ENCODE measurements around the gene MAGI2.
"Not testable (repeated sequence)": the region's sequence is repeated elsewhere in the genome, so short reads cannot be mapped to it uniquely, and the experiment has no call there.

The MAGI2 gene

DNA sequence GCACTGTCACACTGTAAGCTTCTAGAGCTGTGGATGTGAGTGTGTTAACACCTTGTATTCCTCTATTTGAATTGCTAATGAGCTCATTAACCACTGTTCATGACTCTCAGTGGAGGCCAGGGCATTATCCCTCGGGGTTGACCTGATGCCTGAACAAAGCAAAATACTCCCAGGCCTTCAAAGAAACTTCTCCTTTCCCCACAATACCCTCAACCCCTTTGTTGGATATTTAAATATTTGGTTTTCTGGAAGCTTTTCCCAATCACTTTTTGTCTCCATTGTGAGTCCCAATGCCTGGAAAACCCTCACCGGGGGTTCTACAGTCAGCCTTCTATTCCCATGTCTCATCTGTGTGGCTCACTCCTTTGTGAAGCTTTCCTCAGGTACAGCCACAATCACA, 874.8 kb downstream of the MAGI2 start:
- no peak for DNase-seq (ENCODE audit: low spot score)
- in situ Hi-C loops (cut with MboI; ENCODE audit: low sequenced_read_pairs, unreplicated experiment), result no loop called here
- TF ChIP-seq, protein P1, sequence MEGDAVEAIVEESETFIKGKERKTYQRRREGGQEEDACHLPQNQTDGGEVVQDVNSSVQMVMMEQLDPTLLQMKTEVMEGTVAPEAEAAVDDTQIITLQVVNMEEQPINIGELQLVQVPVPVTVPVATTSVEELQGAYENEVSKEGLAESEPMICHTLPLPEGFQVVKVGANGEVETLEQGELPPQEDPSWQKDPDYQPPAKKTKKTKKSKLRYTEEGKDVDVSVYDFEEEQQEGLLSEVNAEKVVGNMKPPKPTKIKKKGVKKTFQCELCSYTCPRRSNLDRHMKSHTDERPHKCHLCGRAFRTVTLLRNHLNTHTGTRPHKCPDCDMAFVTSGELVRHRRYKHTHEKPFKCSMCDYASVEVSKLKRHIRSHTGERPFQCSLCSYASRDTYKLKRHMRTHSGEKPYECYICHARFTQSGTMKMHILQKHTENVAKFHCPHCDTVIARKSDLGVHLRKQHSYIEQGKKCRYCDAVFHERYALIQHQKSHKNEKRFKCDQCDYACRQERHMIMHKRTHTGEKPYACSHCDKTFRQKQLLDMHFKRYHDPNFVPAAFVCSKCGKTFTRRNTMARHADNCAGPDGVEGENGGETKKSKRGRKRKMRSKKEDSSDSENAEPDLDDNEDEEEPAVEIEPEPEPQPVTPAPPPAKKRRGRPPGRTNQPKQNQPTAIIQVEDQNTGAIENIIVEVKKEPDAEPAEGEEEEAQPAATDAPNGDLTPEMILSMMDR (IDR thresholded peaks at IDR 0.05; ENCODE audit: borderline replicate concordance, control extremely low read depth, extremely low read depth, insufficient read depth, missing control alignments), result no peak

DNA sequence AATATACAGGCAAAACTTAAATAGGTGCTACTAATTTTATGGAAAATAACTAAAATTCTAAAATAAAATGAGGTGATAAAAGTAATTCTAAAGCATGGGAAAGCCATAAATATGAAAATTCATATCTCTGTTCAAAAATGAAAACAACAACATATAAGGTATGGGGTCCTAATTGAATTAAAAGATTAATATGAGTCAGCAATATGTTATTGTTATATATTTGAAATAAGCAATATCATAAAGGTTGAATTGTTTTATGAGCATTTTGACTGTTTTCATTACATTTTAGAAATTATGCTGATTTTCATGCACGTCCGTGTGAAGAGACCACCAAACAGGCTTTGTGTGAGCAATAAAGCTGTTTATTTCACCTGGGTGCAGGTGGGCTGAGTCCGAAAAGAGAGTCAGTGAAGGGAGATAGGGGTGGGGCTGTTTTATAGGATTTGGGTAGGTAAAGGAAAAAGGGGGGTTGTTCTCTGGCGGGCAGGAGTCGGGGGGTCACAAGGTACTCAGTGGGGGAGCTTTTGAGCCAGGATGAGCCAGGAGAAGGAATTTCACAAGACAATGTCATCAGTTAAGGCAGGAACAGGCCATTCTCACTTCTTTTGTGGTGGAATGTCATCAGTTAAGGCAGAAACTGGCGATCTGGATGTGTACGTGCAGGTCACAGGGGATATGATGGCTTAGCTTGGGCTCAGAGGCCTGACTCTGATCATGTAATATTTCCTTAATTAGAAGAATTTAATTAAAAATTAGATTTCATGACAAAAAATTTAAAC, 876.1 kb downstream of the MAGI2 start:
- DNase-seq (ENCODE audit: low spot score); in situ Hi-C loops (cut with MboI; ENCODE audit: low sequenced_read_pairs, unreplicated experiment): not testable (repeated sequence)

DNA sequence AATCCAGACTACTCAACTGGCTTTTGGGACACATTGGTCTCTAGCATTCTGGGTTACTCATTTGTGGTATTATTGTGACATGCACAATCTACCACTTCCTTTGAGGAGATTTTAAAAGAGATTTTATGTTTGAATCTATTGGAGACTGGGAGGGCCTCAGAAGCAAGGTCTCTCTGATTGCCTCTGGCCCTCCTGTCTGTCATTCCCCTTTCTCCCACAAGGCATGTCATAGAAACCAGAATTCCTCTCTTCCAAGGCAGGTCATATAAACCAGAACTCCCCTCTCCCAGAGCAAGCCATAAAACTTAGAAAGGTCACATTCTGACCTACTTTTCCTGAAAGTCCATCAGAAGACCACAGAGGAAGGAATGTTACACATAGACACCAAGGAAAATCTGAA, 877.2 kb downstream of the MAGI2 start:
- DNase-seq (ENCODE audit: low spot score), result no peak
- TF ChIP-seq, protein P1 (IDR thresholded peaks at IDR 0.05; ENCODE audit: borderline replicate concordance, control extremely low read depth, extremely low read depth, insufficient read depth, missing control alignments), result no peak
- in situ Hi-C loops (cut with MboI; ENCODE audit: low sequenced_read_pairs, unreplicated experiment), result no loop called here

DNA sequence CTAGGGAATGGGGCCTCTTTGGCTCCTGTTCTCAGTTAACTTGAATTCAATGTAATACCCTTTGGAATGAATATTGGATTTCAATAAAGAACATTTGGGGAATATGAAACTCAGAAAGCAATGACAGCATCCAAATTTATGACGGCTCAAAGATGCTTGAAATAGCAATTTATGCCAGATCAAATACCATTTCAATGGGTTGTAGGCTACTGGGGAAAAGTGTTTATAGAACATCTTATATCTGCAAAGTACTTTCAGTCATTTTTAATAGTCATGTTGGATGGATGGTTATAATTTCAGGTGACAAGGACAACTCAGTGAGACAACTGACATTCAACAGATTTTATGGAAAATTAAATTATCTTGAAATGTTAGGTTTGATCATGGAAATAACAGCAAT, 882.2 kb downstream of the MAGI2 start:
- in situ Hi-C loops (cut with MboI; ENCODE audit: low sequenced_read_pairs, unreplicated experiment), result no loop called here
- no peak for DNase-seq (ENCODE audit: low spot score)
- TF ChIP-seq, protein P1 (IDR thresholded peaks at IDR 0.05; ENCODE audit: borderline replicate concordance, control extremely low read depth, extremely low read depth, insufficient read depth, missing control alignments), result no peak

DNA sequence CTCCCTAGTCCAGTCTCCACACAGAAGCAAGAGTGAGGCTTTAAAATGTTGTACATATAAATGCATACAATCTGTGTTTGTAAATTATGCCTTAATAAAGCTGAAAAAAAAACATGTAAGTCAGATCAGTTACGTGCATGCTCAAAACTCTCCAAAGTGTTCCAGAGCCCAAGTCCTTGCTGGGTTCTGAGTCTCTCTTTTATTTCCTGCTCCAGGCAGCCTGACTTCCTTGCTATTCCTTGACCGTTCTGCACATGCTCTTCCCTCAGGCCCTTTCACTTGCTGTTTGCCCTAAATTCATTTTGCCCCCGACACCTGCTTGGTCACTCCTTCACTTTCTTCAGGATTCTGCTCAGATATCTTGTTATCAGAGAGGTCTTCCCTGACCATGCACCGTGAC, 884.8 kb downstream of the MAGI2 start:
- TF ChIP-seq, protein P1 (IDR thresholded peaks at IDR 0.05; ENCODE audit: borderline replicate concordance, control extremely low read depth, extremely low read depth, insufficient read depth, missing control alignments), result no peak
- DNase-seq (ENCODE audit: low spot score), result no peak
- in situ Hi-C loops (cut with MboI; ENCODE audit: low sequenced_read_pairs, unreplicated experiment), result no loop called here

DNA sequence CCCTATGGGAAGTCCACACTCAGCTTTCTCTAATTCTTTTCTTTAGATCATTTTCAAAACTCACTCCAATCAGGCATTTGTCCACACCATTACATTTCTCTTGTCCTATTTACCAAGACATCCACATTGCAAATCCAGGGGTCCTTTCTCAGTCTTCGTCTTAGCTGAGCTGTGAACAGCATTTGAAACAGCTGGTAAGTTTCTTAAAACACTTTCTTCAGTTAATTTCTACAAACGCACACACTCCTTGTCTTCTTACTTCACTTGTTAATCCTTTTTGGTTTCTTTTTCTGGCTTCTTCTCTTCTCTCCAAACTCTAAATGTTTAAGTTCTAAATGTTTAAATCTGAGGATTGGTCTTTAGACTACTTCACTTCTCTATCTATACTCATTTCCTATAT, 885.6 kb downstream of the MAGI2 start:
- DNase-seq (ENCODE audit: low spot score), result no peak
- in situ Hi-C loops (cut with MboI; ENCODE audit: low sequenced_read_pairs, unreplicated experiment), result no loop called here
- TF ChIP-seq, protein P1 (IDR thresholded peaks at IDR 0.05; ENCODE audit: borderline replicate concordance, control extremely low read depth, extremely low read depth, insufficient read depth, missing control alignments), result no peak

DNA sequence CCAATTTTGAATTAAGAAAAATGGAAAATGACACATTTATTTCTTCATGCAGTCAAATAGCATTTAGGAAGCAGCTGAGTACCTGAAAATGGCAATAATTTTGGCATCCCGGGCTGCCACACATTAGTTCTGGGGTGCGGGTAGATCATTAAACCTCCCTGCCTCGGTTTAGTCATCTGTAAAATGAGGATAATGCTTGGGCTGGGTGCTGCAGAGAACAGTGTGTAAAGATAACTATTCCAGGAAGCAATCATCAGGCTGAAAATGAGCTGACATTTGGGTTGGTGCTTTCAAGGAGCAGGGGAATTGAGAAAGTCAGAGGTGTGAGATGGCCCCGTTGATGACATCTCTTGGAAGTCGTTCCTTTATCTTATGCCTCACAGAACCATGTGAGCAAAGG, 887.7 kb downstream of the MAGI2 start:
- in situ Hi-C loops (cut with MboI; ENCODE audit: low sequenced_read_pairs, unreplicated experiment), result no loop called here
- TF ChIP-seq, protein P1 (IDR thresholded peaks at IDR 0.05; ENCODE audit: borderline replicate concordance, control extremely low read depth, extremely low read depth, insufficient read depth, missing control alignments), result no peak
- DNase-seq (ENCODE audit: low spot score), result no peak

All from GM13976 (cell line).